NCI-H187 (cell line): Measurements from ENCODE around the gene CD300LG.
A peak's percentile ranks its signal among the peaks of the same experiment; 100 is the strongest.
"Not testable (repeated sequence)": the region's sequence is repeated elsewhere in the genome, so short reads cannot be mapped to it uniquely, and the experiment has no call there.

Experiments used
- DNase-seq, 2 experiments: peaks; one replicate each; lab custom pipeline; 2025; lab: John Stamatoyannopoulos, UW

Gene CD300LG

DNA sequence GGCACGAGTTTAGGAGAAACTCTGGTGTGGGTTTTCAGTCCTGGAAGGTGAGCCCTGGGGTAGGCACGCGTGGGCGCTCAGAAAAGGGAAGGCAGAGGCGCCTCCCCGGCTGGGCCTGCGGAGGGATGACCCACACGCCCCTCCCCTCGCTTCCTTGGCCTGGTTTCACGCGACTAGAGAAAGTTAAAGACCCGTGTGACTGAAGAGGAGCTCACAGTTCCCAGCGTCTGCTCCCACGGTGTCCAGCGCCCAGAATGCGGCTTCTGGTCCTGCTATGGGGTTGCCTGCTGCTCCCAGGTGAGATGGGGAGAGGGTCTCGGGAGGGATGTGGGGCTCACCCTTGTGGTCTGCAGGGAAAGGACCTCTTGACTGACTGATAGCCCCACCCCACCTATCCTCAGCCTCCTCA lies at the start of gene CD300LG:
Gene CD300LG (plus strand): TSS at position 214 of the 409 bp plus-strand sequence. CDS start 41 bp downstream, at position 255.
- no peak for DNase-seq

DNA sequence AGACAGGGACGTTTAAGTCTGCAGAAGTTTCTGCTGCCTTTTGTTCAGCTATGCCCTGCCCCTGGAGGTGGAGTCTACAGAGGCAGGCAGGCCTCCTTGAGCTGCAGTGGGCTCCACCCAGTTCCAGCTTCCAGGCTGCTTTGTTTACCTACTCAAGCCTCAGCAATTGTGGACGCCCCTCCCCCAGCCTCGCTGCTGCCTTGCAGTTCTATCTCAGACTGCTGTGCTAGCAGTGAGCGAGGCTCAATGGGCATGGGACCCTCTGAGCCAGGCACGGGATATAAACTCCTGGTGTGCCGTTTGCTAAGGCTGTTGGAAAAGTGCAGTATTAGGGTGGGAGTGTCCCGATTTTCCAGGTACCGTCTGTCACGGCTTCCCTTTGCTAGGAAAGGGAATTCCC lies 49.0 kb upstream of the CD300LG start:
- not testable (repeated sequence) for DNase-seq

GRCh38 chr17:43799047-43799446 lies 47.9 kb upstream of the CD300LG start:
- DNase-seq: no peak

DNA sequence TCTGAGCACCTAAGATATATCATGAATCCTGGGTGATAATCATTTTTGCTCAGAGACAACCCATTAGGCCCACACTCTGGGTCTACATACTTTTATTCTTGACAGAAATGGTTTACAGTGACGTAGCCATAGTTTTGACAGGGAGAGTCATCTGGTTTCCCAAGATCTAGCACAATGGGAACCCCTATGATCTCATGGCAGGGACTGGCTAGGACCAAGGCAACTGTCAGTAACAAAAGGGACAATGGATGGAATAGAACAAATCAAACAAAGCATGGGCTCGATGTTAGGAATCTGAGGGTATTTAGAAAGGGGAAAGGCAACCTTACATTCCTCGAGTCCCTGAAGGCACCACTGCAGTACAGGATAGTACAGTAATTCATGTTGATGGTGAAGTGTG lies 46.2 kb upstream of the CD300LG start:
- DNase-seq: no peak

- DNase-seq: no peak
Measured at GRCh38 chr17:43801844-43802243, 45.1 kb upstream of the CD300LG start.

DNA sequence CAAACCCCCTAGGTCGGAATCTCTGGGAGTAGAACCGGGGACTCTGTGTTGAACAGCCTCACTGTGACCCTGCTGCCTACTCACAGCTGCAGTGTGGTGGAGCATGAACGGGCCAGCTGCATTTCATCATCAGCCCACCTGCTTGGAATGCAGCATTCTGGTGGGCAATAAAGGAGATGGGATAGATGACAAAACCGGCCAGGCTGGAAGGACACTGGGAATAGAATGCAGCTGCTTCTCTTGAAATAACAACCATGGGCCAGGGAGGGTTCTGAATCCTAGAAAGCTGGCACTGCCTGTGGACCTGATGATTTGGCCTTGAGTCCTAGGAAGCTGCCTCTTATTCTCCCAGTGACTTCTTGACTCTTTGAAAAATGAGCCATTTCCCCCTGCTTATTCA lies 43.2 kb upstream of the CD300LG start:
- no peak for DNase-seq

DNA sequence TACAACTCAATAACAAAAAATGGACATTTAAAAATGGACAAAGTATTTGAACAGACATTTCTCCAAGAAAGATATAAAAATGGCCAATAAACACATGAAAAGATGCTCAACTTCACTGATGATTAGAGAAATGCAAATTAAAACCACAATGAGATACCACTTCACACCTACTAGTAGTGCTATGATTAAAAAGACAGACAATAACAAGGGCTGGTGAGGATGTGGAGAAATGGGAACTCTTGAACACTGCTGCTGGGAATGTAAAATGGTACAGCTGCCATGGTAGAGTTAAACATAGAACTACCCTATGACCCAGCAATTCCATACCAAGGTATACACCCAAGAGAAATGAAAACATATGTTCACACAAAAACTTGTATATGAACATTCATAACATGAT lies 41.9 kb upstream of the CD300LG start:
- DNase-seq: no peak

DNA sequence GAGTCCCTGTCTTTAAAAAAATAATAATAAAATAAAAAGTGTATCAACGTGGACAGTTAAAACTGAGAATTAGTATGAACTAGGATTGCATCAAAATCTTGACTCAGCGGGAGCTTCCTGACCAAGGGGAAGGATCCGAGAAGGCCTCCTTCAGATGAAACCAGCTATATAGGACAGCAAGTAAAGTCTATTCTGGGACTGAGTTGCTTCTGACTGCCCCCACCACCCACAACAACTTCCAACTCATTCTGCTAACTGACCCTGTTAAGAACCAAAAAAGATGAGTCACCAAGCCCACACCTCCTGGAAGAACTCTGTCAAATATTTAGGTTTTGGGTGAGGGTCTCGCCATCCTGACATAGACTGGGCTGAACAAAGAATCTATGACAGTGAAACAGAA lies 38.9 kb upstream of the CD300LG start:
- no peak for DNase-seq

DNA sequence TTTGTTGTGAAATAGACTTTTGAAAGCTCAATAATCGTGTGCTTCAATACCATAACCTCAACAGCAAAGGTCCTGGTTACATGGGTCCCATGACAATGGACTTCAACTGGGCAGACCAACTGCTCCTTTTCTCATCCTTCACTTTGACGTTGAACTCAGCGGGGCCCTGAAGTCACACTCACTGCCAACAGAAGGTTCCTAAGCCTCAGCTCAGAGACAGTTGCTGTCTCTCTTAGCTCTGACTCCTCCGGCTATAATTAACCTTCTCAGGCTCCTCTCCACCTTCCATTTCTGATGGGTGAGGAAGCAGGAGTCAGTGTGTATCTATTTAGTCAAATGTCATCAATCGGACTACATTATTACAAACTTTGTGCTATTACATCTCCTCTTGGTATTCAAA lies 37.9 kb upstream of the CD300LG start:
- DNase-seq: no peak

DNA sequence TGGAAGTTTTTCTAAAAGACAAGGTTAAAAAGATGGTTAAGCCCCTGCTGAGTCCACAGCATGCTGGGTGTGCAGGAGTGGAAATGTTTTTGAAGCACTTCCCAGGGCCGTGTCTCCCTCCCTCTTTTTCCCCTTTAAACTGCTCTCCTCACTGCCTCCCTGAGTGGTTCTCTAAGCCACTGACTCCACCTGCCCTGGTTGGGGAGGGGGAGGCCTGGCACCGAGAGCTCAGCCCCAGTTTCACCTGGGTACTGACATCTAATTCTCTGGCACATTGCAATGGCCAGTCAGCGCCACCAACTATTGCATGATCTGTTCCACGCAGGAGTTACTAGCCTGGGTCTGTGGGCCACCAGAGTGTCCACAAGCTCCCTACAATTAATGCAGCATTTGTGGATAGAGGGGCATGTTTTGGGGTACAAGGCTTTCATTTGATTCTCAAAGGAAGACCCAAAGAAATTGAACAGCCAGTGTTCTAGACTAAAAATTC lies 36.7 kb upstream of the CD300LG start:
- peak in 1 of 2 experiments; percentile 17 for DNase-seq

GRCh38 chr17:43810823-43811222 lies 36.2 kb upstream of the CD300LG start:
- DNase-seq: no peak

DNA sequence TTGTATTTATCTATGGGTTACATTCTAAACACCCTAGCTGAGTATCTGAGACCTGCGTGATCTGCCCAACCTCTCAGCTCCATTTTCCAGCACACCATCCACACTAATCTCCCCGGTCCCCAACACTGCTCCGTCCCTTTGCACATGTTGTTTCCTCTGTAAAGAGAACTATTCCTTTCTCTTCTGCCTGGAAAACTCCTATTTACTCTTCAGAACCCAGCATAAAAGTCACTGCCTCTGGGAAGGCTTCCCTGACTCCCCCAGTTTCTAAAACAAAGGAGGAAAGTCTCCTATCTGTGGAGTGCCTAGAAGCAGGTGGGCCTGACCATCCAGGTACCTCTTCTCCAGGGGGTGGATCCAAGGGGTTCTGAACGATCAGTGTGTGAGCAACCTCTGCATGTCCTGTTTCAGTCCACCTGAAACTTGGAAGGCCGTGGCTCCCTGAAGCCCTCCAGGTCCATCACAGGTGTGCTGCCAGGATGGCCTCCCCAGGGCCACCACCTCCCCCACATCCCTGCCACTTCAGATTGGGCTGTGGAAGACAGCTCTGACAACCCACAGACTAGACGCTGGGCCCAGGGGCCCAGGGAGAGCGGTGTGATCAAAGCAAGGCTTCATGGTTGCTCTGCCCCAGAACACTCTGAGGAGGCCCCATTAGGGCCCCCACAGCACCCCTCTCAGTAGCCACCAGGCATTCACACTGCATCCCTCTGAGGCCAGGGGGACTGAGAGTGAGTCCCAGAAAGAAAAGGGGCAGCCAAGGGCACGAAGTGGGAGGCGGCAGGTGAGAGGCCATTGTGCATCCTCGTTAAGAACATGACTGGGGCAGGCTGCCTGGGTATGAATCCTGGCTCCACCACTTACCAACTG lies 34.3 kb upstream of the CD300LG start:
- no peak for DNase-seq

- no peak for DNase-seq
Measured at GRCh38 chr17:43813386-43813785, 33.6 kb upstream of the CD300LG start.

DNA sequence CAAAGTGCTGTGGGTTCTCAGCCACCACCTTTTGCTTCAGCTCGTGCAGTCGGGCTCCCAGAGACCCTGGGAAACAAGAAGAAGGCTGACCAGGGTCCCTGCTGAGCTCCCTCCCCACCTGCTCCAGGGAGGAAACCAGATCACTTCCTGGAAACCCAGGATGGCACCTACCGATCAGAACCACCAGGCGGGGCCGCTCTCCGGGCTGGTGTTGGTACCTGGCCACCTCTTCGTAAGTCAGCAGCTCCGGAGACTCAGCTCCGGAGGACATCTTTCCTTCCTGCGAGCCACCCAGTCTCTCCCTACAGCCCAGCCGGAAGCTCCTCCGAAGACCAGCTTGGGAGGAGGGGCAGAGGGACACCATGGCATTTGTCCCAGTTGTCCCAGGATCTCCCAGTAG lies 33.0 kb upstream of the CD300LG start:
- DNase-seq: no peak

DNA sequence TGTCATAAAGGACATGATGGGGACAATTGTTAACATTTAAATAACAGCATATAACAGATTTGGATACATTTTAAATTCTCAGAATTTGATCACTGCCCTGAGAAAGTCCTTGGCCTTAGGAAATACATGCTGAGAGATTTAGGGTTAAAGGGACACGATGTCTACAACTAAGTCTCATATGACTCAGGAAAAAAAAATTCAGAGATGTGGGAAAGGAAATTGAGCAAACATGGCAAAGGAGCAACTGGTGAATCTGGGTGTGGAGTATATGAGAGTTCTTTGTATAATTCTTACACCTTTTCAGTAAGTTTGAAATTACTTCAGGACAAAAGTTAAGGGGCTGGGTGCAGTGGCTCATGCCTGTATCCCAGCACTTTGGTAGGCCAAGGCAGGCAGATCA lies 32.3 kb upstream of the CD300LG start:
- no peak for DNase-seq

DNA sequence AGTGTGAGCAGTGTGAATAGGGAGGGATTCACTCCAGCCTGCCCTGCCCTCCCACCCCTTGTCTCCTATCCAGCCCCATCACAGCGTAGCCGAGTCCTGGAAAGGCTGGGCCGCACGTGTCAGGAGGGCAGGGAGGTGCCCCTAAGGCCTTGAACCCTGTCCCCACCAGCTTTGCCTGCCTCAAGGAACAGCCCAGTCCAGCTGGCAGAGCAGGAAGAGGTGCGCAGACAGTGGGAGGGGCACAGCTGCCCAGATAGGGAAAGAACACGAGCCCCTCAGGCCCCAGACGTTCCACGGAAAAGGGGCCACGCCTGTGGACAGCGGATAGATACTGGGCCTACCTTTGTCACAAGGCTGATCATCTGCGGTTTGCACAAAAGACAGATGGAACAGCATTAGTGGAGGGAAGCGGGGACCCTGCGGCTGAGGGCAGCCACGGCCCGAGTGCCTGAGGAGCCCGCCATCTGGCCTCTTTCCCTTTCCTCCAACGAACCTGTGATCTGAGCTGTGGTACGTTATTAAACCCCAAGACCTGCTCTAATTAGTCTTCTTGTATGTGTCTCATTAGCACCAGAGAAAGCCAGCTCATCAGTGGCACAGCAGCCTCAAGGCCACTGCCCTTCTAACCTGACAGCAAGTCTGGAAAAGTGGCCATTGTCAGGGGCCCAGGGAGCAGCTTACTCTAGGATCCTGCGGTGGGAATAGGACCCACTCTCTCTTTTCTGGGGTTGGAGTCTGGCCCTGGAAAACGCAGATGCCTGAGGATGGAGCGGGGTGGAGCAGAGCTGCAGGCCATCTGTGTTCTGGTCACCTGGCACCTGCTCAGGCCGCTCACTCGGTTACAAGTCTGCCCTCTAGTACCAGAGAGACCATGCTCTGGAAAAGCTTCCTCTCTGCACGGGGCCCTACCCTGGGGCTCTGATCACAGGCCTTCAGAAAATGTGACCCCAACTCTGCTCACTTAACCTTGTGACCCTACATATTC lies 30.3 kb upstream of the CD300LG start:
- DNase-seq: no peak

DNA sequence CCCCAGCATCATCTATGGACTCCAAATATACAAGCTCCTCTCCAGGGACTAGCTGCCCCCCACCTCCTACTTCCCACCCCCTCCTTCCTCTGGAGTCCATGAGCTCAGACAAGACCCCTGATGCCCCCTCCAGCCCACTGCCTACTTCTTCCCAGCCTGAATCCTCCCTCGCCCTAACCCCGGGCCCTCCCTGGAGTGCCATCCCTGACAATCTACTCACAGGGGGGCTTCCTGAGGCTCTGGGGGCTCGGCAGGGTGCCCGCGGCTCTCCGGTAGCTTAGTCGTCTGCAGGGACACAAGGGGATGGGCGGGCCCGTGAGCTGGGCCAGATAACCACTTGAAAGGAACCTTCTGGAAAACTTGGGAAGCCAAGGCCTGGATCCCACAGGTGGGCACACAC lies 29.1 kb upstream of the CD300LG start:
- DNase-seq: no peak

GRCh38 chr17:43818966-43819365 lies 28.0 kb upstream of the CD300LG start:
- no peak for DNase-seq

DNA sequence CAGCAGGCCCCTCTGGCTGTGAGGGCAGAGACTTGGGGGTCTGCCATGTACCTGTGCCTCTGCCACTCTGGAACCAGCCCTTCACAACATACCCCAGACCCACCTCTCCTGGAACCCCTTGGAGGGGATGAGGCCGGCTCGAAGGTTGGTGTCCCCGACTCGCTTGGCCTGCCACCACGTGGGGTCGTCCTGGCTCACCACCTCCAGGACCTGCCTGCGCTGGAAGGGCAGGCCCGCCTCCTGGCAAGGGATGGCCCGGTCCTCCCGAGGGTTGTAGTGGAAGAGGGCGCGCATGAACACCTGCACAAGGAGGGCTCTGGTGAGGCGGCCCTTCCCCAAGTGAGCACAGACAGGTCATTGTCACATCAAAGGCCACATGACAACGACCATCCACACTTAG lies 26.2 kb upstream of the CD300LG start:
- no peak for DNase-seq

GRCh38 chr17:43822570-43823190 lies 24.3 kb upstream of the CD300LG start:
- DNase-seq: no peak

DNA sequence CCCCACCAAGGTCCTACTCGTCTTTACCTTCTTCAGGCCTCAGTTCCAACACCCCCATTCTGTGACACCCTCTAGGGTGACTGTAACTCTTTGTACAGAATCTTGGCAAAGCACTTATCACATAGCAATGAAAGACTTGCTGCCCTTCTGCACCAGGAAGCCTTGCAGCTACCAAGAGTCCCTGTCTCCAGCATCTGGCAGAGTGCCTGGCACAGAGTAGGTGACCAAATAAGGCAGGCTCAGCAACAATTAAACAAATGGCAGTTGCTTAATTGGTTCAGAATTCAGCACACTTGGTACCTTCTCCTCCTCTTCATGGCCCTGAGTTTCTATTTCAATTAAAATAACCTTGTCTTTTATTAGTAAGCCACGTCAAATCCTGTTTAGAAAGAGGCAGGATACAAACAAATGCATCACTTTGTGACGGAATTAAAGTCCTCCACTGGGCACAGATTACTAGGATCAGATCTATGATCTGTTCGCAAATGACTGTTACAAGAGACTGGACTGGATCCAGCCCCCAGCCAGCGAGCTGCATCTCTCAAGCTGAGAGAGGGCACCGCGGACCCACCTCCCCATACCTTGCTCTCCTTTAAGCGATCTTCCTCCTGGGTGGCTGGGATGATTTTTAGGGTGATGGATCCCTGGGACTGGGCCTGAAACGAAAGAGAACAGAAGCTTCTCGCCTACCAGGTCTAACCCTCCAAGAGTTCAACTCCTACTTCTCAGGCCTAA lies 23.5 kb upstream of the CD300LG start:
- DNase-seq: no peak
